NT2/D1 (cell line): Measurements from ENCODE around the gene RBP5.

Experiments
- SUZ12 ChIP-seq: IDR thresholded peaks from 2 replicates; pipeline ENCODE4 v1.6.1; 2011; ENCODE audit not compliant: insufficient read length, insufficient read depth; ENCODE audit errors: extremely low read depth
- YY1 ChIP-seq: IDR thresholded peaks from 2 replicates; pipeline ENCODE4 v1.6.1; 2011; ENCODE audit not compliant: insufficient read length, insufficient read depth
- ZNF274 ChIP-seq: IDR thresholded peaks from 2 replicates; pipeline ENCODE4 v1.6.1; 2011; ENCODE audit warnings: mild to moderate bottlenecking, low read depth, low read length

GRCh38 chr12:7158781-7159609, 30.3 kb upstream of the RBP5 start:
- no peak for TF ChIP-seq YY1
- TF ChIP-seq ZNF274, result no peak
- TF ChIP-seq SUZ12, result no peak
